KMS-11 (cell line): ENCODE results near the gene FAM131B.
A peak's percentile ranks its signal among the peaks of the same experiment; 100 is the strongest.

Experiments
- H2AFZ ChIP-seq: fragments of 200-600 bp; sonication (generic); 2 replicates; pipeline ENCODE4 v1.6.1; 2016; ENCODE audit warnings: antibody characterized with exemption, mixed run types, low read depth
- H3K27ac ChIP-seq: fragments of 200-600 bp; sonication (generic); 2 replicates; pipeline ENCODE4 v1.6.1; 2016; ENCODE audit warnings: mild to moderate bottlenecking, mixed run types
- H3K27me3 ChIP-seq: fragments of 200-600 bp; sonication (generic); 2 replicates; pipeline ENCODE4 v1.6.1; 2017; ENCODE audit warnings: mild to moderate bottlenecking, low read depth, mixed run types, moderate library complexity; ENCODE audit not compliant: insufficient read depth
- H3K36me3 ChIP-seq: fragments of 200-600 bp; sonication (generic); 2 replicates; pipeline ENCODE4 v1.6.1; 2017; ENCODE audit warnings: mild to moderate bottlenecking, mixed run types; ENCODE audit not compliant: insufficient read depth
- H3K4me1 ChIP-seq: fragments of 200-600 bp; sonication (generic); 2 replicates; pipeline ENCODE4 v1.6.1; 2016; ENCODE audit warnings: mild to moderate bottlenecking, low read depth, mixed run types; ENCODE audit not compliant: poor library complexity, severe bottlenecking
- H3K4me2 ChIP-seq: fragments of 200-600 bp; sonication (generic); 2 replicates; pipeline ENCODE4 v1.7.0; 2016; ENCODE audit warnings: mild to moderate bottlenecking, mixed run types
- H3K4me3 ChIP-seq: fragments of 200-600 bp; sonication (generic); IDR thresholded peaks from 2 replicates; pipeline ENCODE4 v1.6.1; 2017; ENCODE audit warnings: low read depth, low read length, mixed read lengths; ENCODE audit not compliant: insufficient read depth
- H3K79me2 ChIP-seq: fragments of 200-600 bp; sonication (generic); 2 replicates; pipeline ENCODE4 v1.6.1; 2016; ENCODE audit warnings: low read depth, mixed run types; ENCODE audit not compliant: insufficient read depth
- H3K9ac ChIP-seq: fragments of 200-600 bp; sonication (generic); 2 replicates; pipeline ENCODE4 v1.6.1; 2016; ENCODE audit warnings: mild to moderate bottlenecking, mixed run types
- H4K20me1 ChIP-seq: fragments of 200-600 bp; sonication (generic); 2 replicates; pipeline ENCODE4 v1.6.1; 2016; ENCODE audit warnings: mild to moderate bottlenecking, mixed run types; ENCODE audit not compliant: insufficient read depth
- CTCF ChIP-seq: fragments of 200-600 bp; sonication (generic); conservative IDR thresholded peaks from 2 replicates; pipeline ENCODE4 v1.6.1; 2017; ENCODE audit warnings: low read depth, mild to moderate bottlenecking, antibody characterized with exemption, low read length, moderate library complexity, mixed read lengths

Gene FAM131B

GRCh38 chr7:143305423-143306070 lies 57.0 kb downstream of the FAM131B start:
- H3K4me1 ChIP-seq: no peaks in the 10 kb centered on the region
- no peaks in the 10 kb centered on the region for H3K27me3 ChIP-seq
- peaks cover 16% of the 10 kb centered on the region; the same call in 1 of the 2 replicates for H3K36me3 ChIP-seq
- no peak overlapping the region for H3K9ac ChIP-seq
- no peak overlapping the region for H3K4me2 ChIP-seq
- no peak overlapping the region for H2AFZ ChIP-seq
- peak; percentile 73 for TF ChIP-seq CTCF
- no peaks in the 10 kb centered on the region for H4K20me1 ChIP-seq
- H3K79me2 ChIP-seq: no peaks in the 10 kb centered on the region
- no peak overlapping the region for H3K4me3 ChIP-seq
- no peak overlapping the region for H3K27ac ChIP-seq

- H3K36me3 ChIP-seq: peaks cover 20% of the 10 kb centered on the region; the same call in 1 of the 2 replicates
- no peak overlapping the region for H3K4me2 ChIP-seq
- H3K4me1 ChIP-seq: no peaks in the 10 kb centered on the region
- H3K79me2 ChIP-seq: no peaks in the 10 kb centered on the region
- no peak overlapping the region for H3K9ac ChIP-seq
- no peak overlapping the region for H2AFZ ChIP-seq
- H3K27me3 ChIP-seq: no peaks in the 10 kb centered on the region
- no peak overlapping the region for H3K27ac ChIP-seq
- no peak overlapping the region for H3K4me3 ChIP-seq
- no peak for TF ChIP-seq CTCF
- H4K20me1 ChIP-seq: no peaks in the 10 kb centered on the region
These were observed 57.6 kb downstream of the FAM131B start for GRCh38 chr7:143304938-143305337.

- no peaks in the 10 kb centered on the region for H4K20me1 ChIP-seq
These were observed 58.8 kb downstream of the FAM131B start for GRCh38 chr7:143303733-143304132.

More at GRCh38 chr7:143303733-143304132, 58.8 kb downstream of the FAM131B start:
- H3K4me2 ChIP-seq: no peak overlapping the region
- peaks cover 31% of the 10 kb centered on the region; the same call in 1 of the 2 replicates for H3K36me3 ChIP-seq
- no peak overlapping the region for H3K9ac ChIP-seq
- no peaks in the 10 kb centered on the region for H3K4me1 ChIP-seq
- no peak overlapping the region for H2AFZ ChIP-seq
- H3K79me2 ChIP-seq: no peaks in the 10 kb centered on the region
- H3K4me3 ChIP-seq: no peak overlapping the region
- no peak for TF ChIP-seq CTCF
- H3K27me3 ChIP-seq: no peaks in the 10 kb centered on the region
- H3K27ac ChIP-seq: no peak overlapping the region
